H1 (cell line): Measurements from ENCODE around the gene PRKN.

Experiments
- POLR2A ChIP-seq, 2 experiments: IDR thresholded peaks; 1 replicate in 1 of 2; 2 replicates in 1 of 2; pipeline ENCODE4 v1.6.1; 2011; ENCODE audit warnings: low read depth in 2 of 2, low read length in 2 of 2, mild to moderate bottlenecking in 2 of 2; ENCODE audit errors: control extremely low read depth in 1 of 2
- RAD21 ChIP-seq, 2 experiments: IDR thresholded peaks in 1 of 2; conservative IDR thresholded peaks in 1 of 2; 2 replicates each; pipeline ENCODE4 v1.6.1; 2011; ENCODE audit warnings: low read depth in 2 of 2, low read length in 2 of 2, improper control_type of control experiment in 1 of 2, inconsistent platforms in 1 of 2, mild to moderate bottlenecking in 1 of 2, moderate library complexity in 1 of 2

- TF ChIP-seq POLR2A (IDR thresholded peaks at IDR 0.05; ENCODE audit: control extremely low read depth in 1 of 2, low read depth in 2 of 2, low read length in 2 of 2) (no peak), RAD21 (IDR thresholded peaks at IDR 0.05 in 1 of 2, conservative IDR thresholded peaks at IDR 0.05 in 1 of 2; ENCODE audit: low read depth in 2 of 2, low read length in 2 of 2) (no peak)
These were observed 808.8 kb downstream of the PRKN start for GRCh38 chr6:161918628-161919205.
